COR-L47 (cell line): ENCODE data around the gene TMC8.
"Not testable (repeated sequence)": the region's sequence is repeated elsewhere in the genome, so short reads cannot be mapped to it uniquely, and the experiment has no call there.

ENCODE experiments used
- DNase-seq: peaks from one replicate; lab custom pipeline; 2025; lab: John Stamatoyannopoulos, UW

TMC8 gene

DNA sequence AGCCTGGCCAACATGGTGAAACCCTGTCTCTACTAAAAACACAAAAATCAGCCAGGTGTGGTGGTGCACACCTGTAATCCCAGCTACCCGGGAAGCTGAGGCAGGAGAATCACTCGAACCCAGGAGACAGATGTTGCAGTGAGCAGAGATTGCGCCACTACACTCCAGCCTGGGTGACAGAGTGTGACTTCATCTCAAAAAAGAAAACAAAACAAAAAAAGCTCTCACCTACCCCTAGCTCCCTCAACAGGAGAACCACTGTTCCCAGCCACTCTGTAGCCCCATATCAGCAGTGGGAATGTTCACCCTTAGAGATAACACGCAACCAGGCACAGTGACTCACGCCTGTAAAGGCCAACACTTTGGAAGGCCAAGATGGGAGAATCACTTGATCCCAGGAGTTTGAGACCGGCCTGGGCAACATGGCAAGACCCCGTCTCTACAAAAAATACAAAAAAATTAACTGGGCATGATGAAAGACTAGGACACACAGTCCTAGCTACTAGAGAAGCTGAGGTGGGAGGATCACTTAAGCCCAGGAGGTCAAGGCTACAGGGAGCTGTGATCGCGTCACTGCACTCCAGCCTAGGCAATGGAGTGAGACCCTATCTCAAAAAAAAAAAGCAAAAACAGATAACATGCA, 5.4 kb downstream of the TMC8 start:
- DNase-seq: no peak

DNA sequence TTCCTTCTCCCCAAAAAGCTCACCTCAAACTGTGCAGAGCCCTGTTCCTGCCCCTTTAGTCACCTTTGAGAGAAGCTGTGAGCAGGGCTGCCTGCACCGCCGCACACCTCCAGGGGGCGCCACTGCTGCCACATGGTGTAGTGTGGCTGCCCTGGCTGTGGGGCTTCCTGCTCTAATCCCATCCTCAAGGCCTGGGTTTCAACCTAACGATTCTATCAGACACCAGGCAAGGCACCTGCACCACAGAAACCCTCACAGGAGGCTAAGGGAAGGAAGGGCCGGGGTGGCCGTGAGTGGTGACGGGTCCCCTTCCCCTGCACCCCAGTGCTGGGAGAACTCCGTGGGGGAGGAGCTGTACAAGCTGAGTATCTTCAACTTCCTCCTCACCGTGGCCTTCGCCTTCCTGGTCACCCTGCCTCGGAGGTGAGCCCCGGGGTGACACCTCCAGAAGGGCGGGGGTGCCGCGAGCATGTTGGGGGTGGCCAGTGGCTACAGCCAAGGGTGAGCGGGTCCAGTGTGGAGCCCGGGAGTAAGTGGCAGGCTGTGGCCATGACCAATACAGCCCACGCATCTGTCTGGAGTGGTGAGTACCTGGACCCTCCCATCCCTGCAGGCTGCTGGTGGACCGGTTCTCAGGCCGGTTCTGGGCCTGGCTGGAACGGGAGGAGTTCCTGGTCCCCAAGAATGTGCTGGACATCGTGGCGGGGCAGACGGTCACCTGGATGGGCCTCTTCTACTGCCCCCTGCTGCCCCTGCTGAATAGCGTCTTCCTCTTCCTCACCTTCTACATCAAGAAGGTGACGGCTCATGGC, 7.0 kb downstream of the TMC8 start:
- no peak for DNase-seq

DNA sequence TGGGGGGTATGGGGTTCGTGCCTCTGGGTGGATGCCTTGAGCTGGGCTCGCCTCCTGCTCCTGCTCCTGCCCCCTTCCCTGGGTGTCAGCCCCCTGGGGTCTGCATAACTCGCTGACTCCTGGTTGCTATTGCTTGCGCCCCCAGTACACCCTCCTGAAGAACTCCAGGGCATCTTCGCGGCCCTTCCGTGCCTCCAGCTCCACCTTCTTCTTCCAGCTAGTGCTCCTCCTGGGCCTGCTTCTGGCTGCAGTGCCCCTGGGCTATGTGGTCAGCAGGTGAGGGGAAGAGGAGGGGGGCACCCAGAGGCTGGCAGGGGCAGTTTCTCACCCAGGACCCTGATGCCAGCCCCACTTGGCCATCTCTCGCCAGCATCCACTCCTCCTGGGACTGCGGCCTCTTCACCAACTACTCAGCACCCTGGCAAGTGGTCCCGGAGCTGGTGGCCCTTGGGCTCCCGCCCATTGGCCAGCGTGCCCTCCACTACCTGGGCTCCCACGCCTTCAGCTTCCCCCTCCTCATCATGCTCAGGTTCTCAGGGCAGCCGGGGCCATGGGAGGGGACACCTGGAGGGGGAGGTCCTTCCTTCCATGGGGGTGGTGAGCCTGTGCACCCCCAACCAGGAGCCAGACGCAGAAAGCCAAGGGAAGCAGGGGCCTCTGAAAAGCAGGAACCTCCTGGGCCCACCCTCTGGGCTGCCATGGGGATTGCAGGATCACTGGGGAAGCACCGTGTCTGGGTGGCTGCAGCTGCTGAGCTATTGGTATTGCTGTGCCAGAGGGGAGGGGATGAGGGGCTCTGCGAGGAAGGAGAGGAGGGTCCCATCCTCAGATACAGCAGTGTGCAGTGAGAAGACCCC, 7.9 kb downstream of the TMC8 start:
- no peak for DNase-seq

DNA sequence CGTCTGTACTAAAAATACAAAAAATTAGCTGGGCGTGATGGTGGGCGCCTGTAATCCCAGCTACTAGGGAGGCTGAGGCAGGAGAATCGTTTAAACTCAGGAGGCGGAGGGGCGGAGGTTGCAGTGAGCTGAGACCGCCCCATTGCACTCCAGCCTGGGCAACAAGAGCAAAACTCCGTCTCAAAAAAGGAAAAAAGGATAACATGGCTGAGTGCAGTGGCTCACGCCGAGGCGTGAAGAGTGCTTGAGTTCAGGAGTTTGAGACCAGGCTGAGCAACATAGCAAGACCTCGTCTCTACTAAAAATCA, 9.2 kb downstream of the TMC8 start:
- DNase-seq: not testable (repeated sequence)

DNA sequence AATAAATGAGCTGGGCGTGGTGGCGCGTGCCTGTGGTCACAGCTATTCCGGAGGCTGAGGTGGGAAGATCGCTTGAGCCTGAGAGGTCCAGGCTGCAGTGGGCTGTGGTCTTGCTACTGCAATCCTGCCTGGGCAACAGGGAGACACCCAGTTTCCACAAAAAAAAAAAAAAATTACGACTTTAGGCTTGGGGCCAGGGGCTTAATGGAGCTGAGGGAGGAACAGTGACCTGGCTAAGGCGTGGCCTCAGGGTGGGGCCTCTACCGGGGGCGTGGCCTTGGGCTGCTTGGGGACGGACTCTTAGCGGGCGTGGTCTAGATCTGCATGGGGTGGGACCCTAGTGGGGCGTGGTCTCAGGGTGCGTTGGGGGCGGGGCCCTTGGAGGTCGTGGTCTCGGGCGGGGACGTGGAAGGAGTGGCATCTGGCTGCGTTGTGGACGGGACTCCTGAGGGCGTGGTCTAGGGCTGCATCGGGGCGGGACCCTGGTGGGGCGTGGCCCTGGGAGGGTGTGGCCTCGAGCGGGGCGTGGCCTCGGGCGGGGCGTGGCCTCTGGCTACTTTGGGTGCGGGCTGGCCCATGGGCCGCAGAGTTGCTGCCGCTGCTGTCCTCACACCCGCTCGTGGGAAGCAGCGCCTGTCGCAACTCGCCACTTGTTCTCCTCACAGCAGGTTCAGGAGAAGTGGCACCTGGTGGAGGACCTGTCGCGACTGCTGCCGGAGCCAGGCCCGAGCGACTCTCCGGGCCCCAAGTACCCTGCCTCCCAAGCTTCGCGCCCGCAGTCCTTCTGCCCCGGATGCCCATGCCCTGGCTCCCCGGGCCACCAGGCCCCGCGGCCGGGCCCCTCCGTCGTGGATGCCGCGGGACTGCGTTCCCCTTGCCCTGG, 9.8 kb downstream of the TMC8 start:
- no peak for DNase-seq

DNA sequence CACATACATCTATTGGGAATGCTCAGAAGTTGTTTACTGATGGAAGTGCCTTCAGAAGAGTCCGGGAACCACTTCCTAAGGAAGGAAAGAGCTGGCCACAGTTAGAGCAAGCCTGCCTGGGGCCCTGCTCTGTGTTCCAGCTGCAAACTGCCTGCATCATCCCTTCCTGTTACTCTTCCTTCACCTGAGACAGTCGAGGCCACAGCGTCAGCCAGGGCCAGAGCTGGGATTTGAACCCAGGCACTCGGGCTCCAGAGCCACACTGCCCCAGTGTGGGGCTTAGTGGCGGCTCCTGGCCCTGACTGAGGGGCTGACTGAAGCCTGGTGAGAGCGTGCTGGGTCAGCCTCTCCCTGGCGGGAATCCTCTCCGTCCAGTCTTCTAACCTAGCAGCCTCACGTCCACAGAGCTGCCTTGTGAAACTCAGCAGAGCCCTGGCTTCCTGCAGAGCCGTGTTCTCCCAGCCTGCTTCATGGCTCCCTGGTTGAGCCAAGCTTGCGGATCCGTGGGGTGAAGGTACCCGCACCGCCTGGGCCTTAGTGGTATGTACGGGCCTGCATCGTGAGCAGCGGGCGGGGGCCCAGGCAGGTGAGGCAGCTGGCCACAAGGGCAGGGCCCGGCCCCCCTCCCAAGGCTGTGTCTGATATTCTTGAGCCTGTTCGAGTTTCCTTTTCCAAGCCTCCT, 11.0 kb downstream of the TMC8 start:
- no peak for DNase-seq

DNA sequence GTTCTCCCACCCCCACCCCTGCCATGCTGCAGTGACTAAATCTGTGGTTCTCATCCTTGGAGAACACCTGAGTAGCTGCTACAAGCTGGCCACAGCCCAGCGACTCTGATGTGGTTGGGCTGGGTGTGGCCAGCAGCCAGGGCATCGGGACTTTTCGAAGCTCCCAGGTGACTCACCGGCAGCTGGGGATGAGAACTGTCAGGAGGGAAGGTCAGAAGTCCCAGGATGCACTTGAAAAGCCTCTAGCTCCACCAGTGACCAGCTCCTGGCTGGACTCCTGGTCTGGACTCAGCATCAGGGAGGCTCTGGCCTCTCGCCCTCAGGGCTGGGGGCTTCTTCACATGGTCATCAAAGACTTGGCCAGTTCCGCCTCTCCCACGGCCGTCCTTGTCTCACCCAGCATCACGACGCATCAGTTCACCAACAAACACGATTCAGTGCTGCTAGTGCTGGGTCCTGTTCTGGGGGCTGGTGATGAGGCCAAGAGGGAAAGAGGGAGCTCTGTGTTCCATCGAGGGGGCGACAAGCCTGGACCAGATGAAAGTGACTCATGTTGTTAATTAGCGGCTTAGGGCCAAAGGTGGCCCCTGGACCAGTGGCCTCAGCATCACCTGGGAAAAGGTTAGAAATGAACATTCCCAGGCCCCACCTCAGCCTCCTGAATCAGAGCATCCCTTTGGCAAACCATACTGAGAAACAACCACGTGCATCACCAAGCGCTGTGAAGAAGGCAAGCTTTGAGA, 11.7 kb downstream of the TMC8 start:
- no peak for DNase-seq

DNA sequence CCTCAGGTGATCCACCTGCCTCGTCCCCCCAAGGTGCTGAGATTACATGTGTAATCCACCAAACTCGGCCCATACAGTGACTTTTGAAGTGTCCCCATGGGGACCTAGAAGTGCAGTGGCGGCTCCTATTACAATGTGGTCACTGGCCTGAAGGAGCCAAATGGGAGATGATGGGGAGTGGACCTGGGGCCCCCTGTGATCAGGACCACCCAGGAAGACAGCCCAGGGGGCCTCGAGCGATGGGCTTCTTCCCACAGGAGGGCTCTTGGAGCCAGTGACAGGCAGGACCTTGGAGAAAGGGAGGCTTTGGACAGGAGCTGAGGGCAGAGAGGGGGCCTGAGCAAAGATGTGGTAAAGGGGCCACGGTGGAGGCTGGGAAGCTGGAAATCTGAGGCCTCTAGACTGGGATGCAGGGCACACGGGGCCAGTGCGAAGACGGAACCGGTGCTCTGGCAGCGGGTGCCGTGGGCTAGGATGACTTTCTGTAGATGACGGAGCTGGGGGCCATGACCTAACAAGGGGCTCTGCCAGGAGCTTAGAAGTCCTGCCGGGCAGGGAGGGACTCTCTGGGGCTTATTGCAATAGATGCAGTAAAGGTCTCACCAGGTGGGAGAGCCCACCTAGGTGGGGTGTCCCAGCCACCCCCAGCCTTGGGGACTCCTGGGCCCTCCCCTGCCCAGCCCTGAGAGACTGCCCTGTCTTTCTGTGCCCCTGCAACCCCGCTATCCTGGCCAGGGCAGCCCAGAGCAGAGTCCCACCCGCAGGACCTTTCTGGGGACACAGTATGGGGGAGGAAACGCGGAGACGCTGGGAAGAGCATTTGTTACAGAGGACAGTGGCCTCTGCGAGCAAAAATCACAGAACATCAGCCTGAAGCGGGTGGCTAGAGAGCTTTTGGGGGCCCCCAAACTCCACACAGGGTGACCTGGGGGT, 12.9 kb downstream of the TMC8 start:
- DNase-seq: no peak

DNA sequence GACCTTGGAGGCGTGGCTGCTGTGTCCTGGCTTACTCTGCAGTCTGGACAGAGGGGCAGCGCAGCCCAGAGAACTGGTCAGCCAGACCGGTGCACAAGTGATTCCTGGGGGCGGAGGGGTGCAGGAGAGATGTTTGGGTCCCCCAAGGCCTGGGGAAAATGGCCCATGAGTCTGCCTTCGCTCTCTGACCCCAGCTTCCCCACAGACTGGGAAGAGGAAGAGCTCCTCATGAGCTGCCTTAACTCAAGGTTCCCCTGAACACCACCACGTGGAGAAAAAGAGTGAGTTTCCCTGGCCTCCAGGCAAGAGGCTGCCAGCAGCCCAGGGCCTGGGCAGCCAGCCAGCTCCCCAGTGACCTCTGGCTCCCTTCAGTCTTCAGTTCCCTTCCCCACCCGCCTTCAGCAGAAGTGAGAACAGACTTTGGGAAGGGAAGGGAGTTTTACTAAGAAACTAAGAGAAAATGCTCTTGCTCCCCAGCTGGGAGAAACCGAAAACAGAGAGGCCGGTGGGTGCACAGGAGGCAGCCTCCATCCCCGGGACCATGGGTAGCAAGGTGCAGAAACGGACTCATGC, 13.7 kb downstream of the TMC8 start:
- DNase-seq: peak; percentile 43

DNA sequence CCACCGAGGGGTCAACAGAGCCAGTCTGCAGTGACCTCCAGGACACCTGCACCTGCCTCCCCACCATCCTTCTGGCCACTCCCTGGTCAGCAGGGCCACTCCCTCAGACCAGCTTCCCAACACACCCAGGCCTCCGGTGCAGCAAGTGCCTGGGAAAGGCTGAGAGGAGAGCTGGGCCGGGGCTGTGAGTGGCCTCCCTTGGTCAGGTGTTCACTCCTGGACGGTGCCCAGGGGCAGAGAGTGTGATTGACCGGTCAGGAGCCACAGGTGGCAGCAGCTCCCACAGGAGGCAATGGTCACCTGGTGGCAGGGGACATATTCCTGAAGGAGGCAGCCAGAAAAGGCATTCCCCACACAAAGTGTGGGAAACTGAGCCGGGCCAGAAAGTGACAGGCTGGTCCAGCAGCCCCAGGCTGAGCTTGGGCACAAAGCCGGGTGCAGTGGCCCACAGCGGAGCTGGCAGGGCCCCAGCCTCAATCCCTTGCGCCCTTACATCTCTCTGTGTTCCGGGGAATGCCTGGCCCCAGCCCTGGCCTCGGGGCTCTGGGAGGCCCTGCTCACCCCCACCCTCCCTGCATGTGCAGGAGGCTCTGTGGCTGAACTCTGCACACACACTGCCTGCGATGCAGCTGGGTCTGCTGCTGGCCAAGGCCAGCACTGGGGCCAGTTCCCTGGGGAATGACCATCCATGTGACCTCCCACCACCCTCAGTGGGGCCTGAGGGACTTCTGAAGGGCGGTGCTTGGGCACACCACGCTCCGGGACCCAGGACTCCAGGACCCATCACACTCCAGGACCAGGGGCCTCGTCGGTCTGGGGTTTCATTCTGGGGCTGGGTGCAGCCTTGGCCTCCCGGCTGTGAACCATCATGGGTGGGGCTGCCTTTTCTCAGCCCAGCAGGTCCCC, 14.4 kb downstream of the TMC8 start:
- DNase-seq: no peak

DNA sequence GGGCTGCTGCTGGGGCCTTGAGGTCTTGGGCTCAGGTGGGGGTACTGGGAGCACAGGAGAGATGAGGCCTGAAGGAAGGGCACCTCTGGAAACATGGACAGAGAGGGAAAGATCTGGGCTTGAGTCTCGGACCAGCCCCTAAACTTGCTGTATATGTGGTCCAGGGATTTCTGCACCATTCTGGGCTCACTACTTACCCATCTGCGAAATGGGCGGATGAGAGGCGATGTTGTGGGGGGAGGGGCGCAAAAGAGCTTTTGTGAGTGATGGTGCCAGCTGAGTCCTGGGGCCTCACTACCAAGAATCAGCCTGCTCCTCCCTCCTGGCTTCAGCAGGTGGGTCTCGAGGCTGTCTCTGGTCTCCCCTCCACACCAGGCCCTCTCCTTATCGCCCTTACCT, 15.9 kb downstream of the TMC8 start:
- DNase-seq: no peak

DNA sequence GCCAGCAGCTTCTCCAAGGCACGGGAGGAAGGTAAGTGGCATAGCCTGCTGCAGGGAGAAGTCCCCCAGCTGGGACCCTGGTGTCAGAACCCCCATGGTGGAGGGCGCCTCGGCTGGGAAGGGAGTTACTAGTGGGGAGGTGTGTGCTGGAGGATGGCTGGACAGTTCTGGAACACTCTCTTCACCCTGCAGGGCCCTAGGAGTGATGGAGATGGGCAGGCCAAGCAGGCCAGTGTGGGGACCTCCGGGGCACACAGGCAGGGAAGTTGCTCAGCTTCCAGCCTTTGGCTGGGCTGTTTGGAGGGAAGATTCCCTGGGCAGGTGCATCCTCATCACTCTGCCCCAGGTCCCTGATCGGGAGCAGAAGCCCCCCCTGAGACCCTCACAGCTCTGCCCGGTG, 16.3 kb downstream of the TMC8 start:
- DNase-seq: no peak

DNA sequence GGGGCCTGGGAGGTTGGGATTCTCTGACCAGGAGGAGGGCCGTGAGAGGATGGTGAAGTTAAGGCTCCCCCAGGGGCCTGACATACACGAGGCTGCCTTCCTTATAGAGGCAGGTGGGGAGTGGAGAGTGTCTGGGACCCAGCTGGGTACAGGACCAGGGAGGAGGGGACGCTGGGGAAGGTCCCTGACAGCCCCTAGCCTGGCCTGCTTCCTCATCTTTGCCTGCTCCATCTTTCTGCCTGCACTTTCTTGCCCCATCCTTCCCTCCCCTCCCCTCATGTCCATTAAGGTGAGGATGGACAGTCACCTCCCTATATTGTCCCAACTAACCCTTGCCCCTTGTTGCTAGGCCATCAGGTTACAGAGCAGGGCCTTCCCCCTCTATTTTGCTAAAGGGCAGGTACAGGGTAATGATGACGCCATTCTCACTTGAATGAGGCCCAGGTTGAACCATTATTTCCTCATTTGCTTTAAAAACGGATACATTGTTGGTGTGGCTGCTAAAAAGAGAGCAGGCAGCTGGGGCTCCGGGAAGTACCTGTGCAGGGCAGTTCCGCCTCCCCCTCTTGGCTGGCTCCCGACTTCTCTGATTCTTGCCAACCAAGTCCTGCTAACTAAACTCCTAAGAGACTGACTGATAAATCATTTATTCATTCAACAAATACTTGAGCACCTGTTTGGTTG, 16.9 kb downstream of the TMC8 start:
- no peak for DNase-seq

DNA sequence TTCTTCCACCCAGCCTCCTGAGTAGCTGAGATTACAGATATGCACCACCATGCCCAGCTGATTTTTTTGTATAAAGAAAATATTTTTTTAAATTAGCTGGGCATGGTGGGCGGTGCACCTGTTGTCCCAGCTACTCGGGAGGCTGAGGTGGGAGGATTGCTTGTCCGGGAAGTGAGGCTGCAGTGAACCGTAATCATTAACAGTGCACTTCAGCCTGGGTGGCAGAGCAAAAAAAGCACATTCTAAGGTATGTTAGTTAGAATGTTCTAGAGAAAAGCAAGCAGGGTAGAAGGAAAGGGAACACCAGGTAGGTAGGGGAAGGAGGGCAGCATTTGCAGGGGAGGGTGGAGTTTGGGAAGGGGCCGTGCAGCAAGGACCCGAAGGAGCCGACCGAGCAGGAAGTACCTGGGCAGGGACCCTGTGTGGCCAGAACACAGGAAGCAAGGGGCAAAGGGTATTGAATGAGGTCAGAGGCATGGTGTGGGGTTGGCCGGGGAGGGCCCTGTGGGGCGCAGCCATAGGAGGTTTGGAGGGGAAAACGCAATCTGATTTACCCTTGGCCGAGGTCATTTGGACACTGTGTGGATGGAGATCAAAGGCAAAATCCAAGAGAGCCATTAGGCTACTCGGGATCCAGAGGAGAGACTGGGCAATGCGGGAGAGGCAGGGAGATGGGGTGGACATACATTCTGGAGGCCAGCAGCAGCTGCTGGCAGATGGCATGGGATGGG, 17.9 kb downstream of the TMC8 start:
- DNase-seq: no peak

DNA sequence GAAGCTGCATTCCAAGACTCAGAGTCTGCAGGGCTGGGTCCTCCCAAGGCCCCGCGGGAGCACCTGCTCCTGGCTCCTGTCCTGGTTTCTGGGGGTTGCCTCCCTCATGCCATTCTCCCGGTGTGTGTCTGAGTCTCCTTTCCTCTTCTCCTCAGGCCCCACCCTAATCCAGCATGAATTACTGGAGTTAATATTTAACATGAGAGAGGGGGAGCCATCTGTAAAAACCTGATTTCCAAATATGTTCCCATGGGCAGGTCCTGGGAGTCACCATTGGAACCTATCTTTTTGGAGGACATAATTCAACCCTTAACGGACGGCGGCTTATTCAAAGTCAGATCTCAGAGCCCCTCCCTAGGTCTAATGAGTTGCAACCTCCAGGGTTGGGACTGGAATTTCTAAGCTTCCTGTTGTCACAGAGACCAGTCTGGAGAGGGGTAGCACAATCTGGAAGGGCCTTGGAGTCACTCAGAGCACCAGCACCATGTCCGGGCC, 21.0 kb downstream of the TMC8 start:
- DNase-seq: no peak

DNA sequence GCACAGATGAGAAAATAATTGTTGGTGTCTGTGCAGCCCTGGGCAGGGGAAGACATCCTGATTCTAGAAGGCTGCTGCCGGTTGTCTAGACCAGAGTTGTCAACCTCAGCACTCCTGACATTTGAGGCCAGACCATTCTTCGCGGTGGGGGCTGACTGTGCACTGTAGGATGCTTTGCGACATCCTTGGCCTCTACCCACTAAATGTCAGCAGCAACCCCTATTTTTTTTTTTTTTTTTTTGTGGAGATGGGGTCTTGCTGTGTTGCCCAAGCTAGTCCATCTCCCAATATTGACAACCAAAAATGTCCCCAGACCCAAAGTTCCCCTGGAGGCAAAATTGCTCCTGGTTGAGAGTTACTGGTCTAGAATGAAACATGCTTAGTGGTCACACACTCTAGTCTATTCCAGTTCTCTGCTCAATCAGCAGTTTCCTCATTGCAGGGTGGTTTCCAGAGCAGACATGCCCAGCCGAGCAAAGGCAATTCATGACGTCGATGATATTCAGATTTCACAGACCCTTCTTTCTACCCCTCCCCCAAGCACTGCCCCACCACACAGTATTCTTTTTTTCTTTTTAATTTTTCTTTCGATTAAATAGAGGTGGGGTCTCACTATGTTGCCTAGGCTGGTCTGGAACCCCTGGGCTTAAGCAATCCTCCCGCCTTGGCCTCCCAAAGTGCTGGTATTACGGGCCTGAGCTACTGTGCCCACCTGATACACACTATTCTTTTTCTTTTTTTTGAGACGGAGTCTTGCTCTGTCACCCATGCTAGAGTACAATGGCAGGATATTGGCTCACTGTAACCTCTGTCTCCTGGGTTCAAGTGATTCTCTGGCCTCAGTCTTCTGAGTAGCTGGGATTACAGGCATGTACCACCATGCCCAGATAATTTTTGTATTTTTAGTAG, 24.6 kb downstream of the TMC8 start:
- no peak for DNase-seq
